ENCODE measurements around the gene MARCO.

MARCO gene, protein sequence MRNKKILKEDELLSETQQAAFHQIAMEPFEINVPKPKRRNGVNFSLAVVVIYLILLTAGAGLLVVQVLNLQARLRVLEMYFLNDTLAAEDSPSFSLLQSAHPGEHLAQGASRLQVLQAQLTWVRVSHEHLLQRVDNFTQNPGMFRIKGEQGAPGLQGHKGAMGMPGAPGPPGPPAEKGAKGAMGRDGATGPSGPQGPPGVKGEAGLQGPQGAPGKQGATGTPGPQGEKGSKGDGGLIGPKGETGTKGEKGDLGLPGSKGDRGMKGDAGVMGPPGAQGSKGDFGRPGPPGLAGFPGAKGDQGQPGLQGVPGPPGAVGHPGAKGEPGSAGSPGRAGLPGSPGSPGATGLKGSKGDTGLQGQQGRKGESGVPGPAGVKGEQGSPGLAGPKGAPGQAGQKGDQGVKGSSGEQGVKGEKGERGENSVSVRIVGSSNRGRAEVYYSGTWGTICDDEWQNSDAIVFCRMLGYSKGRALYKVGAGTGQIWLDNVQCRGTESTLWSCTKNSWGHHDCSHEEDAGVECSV

DNA sequence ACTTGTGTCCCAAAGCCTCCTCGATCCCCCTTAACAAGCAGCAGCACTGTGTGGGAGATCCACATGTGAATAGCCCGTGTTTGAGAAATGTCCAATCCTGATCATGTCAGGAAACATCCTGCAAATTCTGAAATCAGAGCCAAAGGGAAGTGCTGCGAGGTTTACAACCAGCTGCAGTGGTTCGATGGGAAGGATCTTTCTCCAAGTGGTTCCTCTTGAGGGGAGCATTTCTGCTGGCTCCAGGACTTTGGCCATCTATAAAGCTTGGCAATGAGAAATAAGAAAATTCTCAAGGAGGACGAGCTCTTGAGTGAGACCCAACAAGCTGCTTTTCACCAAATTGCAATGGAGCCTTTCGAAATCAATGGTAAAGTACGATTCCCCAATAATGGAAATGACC, at the start of gene MARCO:
MARCO (plus strand) TSS at position 164 of the 400 bp plus-strand sequence; CDS start at position 271, 107 bp downstream.
- no peak for DNase-seq (ENCODE audit: low read depth in 2 of 2)

GRCh38 chr2:118893100-118893499, 48.9 kb upstream of the MARCO start:
- no peak for DNase-seq (ENCODE audit: low read depth in 2 of 2)

DNA sequence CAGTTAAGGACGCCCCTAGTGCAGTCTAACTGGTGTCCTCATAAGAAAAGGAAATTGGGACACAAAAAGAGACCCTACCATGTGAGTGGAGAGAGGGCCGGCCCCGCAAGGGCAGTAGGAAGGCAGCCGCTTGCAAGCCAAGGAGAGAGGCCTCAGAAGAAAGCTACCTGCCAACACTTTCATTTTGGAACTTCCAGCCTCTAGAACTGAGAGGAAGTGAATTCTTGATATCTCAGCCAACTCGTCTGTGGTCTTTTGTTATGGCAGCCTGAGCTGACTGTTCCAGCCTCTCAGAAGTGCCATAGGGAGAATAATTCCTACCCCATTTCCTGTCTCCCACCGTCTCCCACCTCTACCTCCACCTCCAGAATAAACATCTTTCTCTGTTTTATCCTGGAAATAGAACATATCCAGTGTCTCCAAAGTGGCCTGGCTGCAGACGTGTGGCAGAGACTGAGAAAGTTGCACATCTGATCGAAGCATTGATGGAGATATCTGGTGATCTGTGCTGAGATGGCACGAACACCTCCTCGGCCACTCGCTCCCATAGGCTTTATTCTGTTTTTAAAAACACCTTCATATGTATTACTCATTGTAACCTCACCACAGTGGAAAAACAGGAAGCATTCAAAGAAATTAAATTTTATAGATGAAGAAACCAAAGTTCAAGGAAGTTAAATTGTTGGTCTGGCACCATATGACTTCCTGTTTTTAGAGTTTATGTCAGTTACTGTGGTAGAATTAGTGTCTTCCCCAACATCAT, 39.5 kb upstream of the MARCO start:
- no peak for DNase-seq (ENCODE audit: low read depth in 2 of 2)

DNA sequence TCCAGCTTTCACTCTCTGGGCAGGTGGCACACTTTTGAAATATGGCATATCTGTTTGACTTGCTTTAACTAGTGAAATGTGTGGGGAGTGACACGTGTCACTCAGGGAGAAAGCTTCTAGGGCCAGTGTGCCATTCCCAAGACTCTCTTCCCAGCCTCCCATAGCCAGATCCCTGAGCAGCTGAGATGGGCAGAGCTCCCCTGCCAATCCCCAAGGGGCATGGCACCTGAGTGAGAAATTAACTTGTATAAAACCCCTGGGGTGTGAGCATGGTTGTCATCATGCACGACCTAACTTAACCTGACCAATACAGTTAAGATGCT, 39.0 kb upstream of the MARCO start:
- no peak for DNase-seq (ENCODE audit: low read depth in 2 of 2)

DNA sequence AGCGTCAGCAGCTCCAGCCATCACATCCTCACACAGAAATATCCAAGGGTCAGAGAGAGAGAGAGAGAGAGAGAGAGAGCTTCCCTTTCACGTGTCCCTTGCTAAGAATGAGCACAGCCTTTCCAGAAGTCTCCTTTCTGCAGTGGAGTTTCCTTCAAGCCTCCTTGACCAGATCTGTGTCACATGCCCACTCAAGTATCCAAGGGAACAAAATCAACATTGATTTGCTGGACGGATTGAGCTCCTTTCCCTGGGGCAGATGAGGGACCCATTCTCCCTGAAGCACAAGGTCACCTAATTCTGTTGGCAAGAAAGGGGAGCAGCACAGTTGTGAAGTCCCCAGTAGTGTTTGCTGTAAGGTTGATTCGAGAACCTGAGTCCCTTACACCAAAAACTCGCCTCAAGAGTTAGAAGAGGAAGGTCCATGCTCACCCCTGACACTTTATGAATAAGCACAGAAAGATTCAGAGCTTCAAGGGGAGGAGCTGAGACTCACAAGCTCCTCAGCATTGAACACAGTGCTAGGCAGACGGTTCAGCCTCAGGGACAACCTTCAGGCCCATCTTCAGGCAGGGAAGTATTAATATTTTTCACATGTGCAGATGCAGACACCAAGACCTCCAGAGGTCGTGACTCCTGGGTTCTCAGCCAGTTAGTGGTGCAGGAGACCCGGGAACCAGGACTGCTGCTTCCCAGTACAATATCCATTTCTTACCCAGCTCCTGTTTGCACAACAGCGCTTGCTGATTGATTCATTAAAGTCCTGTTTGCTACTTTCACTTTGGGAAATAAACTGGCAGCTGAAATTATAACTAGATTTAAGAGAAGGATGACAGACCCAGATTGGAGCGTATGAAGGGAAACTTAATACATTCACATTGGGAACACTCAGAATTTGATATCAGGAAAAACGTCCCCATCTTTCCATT, 38.2 kb upstream of the MARCO start:
- DNase-seq (ENCODE audit: low read depth in 2 of 2): no peak

DNA sequence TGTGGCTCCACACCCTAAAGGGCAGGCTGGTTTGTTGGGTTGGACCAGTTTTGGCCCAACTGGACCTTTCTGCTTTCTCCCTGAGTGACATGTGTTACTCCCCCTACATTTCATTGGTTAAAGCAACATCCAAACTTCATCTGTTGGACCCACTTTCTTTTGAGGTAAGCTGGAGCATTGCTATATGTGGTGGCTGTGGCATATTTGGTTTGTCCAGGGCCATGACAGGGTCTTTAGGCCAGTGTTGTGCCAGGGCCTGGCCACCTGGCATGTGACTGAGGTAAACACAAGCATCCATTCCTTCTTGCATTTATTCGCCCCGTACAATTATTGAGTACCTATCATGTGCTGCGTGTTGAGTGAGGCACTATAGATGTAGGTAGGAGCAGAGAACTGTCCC, 36.8 kb upstream of the MARCO start:
- no peak for DNase-seq (ENCODE audit: low read depth in 2 of 2)

GRCh38 chr2:118906186-118906585, 35.8 kb upstream of the MARCO start:
- DNase-seq (ENCODE audit: low read depth in 2 of 2): no peak

- no peak for DNase-seq (ENCODE audit: low read depth in 2 of 2)
These were observed 34.2 kb upstream of the MARCO start for GRCh38 chr2:118907759-118908158.

DNA sequence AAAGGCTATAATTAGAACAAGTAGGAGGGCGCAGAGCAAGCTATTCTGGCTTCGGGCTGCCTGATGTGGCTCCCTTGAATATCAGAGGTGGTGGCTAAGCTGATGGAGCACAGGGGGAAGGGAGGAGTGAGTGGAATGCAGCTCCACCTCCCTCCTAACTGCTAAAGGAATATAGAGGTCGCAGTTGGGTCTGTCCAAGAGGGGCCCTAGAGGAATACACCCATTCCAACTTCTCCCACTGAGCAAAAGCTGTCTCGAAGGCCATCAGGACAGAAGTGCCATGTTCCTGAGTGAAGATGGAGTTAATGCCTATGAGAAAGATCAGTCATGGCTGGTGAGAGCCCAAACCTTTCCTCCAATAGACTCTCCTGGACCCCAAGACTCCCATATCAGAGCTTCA, 32.8 kb upstream of the MARCO start:
- no peak for DNase-seq (ENCODE audit: low read depth in 2 of 2)

- DNase-seq (ENCODE audit: low read depth in 2 of 2): no peak
These were observed 30.7 kb upstream of the MARCO start for GRCh38 chr2:118911166-118911856.

GRCh38 chr2:118911936-118912335, 30.1 kb upstream of the MARCO start:
- no peak for DNase-seq (ENCODE audit: low read depth in 2 of 2)

DNA sequence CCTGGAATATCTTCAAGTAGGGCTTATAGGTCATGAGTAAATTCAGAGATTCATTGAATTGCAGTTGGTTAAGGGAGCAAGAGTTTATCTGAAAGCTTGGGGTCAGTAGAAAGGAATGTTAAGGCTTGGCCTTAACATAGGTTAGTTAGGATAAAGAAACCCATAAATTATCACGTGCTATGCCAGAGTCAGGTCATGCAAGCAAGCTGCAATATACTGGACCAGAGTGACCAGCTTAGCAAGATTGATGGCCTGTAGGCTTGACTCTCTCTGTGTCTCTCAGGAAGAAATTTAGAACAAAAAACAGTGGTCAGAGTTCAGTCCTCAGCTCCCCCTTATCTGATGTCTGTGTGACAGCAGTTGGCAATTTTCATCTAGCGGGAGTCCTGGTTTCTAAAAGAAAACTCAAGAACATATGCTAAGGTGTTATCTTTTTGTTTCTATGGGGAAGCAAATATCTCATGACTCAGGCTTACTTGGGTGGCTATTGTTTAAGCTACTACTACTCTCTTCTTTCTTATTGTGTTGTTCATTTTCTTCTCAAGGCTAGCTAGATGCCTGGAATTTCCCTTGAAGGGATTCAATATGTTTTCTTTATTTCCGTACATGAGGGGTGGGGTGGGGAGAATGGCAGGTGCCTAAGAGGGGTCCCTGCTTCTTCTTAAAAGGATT, 28.7 kb upstream of the MARCO start:
- no peak for DNase-seq (ENCODE audit: low read depth in 2 of 2)

DNA sequence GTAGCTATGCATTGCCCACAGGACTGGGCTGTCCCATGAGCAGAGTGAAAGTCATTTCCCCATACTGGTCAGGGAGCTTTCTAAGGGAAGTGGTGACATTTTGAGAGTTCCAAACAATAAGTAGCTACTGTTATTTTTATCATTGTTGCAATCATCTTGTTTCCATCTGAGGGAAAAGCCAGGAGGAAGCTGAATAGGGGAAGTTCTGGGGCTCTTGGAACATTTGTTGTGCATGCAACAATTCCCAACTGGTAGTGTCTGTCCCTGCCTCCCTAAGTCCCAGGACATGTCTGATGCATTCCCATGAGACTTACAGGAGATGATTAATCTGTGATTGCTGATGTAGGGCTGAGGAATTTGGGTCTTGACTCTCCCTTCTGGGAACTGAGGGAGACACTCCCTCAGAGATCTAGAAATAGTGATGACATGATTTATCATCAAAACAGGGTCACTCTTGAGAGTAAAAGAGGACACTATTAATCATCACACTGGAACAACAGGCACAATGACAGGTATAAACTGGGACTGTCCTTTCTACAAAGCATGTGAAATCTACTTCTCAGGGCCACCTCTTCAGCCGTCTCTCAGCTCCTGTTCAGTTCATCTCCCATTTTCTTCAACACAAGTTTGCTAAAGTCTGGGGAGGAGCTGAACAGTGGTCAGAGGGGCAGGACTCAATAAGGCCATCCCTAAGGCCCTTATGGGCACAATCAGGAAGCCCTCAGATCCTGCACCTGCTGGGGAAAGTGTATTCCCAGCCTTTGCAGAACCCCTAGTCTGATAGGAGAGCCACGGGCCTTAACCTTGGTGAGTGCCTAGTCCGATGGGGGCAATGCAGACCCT, 28.0 kb upstream of the MARCO start:
- DNase-seq (ENCODE audit: low read depth in 2 of 2): no peak

GRCh38 chr2:118914721-118915453, 27.1 kb upstream of the MARCO start:
- DNase-seq (ENCODE audit: low read depth in 2 of 2): no peak

GRCh38 chr2:118918017-118918416, 24.0 kb upstream of the MARCO start:
- DNase-seq (ENCODE audit: low read depth in 2 of 2): no peak

DNA sequence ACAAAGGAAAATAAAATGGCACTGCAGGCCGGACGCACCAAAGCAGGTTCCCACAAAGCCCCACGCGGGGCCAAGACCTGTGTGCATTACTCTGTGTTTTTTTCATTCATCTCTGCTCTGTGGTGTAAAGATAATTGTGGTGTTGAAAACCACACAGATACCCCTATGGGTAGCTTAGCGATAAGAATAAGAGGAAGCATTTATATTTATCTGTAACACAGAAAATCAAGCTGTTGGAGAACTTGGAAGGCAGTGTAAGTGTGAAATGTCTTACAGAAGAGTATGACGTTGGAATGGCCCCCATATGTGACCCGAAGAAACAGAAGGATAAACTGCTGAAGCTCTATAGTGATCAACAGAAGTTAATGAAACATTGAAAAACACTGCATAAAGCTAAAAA, 20.3 kb upstream of the MARCO start:
- DNase-seq (ENCODE audit: low read depth in 2 of 2): no peak

DNA sequence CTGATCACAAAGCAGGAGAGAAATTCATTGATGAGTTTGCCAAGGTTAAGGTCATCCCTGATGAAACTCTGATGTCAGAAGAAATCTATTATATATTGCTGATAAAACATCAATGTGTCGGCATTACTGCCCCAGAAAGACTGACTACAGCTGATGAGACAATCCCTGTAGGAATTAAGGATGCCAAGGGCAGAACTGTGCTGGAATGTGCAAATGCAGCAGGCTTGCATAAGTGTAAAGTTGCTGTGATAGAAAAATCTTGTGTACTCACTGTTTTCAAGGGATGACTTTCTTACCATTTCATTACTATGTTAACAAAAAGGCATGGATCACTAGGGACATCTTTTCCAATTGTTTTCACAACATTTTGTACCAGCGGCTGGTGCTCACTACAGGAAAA, 19.7 kb upstream of the MARCO start:
- no peak for DNase-seq (ENCODE audit: low read depth in 2 of 2)

GRCh38 chr2:118923371-118923770, 18.6 kb upstream of the MARCO start:
- no peak for DNase-seq (ENCODE audit: low read depth in 2 of 2)

DNA sequence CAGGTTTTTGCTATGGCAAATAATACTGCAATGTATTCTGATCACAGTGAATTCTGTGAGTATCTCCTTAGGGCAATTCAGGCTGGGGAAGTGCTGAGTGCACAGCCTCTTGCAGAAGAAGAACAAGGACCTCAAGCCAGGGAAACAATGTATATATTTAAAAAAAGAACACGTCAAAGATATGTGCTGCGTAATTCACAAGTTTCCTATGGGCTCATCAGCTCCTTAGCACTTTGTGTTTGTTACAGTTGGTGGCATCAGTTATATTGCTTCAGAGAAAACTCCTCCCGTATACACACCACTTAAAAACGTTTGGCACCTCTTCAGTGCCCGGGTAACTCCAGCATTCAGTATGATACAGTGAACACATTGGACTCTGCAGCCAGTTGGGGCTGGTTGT, 16.5 kb upstream of the MARCO start:
- no peak for DNase-seq (ENCODE audit: low read depth in 2 of 2)

Data from stimulated activated CD8-positive, alpha-beta memory T cell treated with anti-CD3 and anti-CD28 coated beads, Interleukin-7, amount 100 ng/mL, for 1 hour (primary cell).